IPS-NIHi7 (cell line): ENCODE data around the gene FCHSD2.
"Not testable (repeated sequence)": the region's sequence is repeated elsewhere in the genome, so short reads cannot be mapped to it uniquely, and the experiment has no call there.

ENCODE experiments used
- DNase-seq: peaks from one replicate; pipeline ENCODE4 v3.0.0; 2012; ENCODE audit warnings: mixed read lengths; ENCODE audit errors: extremely low spot score

The FCHSD2 gene

DNA sequence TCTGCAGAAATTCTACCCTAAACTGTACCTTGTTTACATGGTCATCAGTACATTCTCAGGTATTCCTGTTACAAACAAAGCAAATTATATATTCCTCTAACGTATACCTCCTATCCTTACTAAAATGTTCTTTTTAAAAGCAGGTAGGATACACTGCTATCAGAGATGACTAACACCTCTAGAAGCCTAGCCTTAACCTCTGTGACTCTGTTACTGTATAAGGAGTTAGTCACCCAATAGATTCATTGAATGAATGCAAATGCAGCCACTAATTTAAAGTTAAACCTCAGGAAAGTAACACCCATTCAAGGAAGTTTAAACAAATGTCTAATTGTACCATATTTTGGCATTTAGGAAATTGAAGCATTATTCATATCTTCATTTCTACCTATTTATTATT, 82.2 kb downstream of the FCHSD2 start:
- DNase-seq: no peak

DNA sequence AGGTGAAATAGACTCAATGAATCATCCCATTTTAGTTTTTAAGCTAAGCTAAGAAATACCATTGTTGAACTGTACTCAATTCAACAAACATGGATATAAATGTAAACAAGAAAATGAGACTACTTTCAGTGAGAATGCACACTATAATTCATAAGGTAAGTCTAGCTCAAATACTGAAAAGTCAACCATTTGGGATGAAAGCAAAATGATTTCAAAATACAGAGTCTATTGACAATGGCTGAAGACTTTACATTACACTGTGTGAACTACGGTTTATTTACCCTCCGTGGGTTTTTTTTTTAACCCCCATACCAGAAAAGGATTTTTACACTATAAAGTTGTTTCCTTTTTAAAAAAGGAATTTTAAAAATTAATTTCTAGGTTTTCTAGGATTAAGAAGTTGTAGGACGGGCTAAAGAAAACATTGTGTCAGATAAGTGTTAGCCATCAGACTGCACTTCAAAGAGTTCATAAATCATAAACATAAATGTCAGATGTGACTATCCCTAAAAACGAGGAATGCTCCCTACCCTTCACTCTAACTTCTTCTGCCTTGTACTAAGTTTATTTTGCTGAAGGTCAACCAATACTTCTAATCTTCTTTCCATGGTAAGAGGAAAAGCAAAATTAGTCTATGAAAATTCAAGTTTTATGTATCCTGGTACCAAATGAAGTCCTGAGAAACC, 83.0 kb downstream of the FCHSD2 start:
- no peak for DNase-seq

DNA sequence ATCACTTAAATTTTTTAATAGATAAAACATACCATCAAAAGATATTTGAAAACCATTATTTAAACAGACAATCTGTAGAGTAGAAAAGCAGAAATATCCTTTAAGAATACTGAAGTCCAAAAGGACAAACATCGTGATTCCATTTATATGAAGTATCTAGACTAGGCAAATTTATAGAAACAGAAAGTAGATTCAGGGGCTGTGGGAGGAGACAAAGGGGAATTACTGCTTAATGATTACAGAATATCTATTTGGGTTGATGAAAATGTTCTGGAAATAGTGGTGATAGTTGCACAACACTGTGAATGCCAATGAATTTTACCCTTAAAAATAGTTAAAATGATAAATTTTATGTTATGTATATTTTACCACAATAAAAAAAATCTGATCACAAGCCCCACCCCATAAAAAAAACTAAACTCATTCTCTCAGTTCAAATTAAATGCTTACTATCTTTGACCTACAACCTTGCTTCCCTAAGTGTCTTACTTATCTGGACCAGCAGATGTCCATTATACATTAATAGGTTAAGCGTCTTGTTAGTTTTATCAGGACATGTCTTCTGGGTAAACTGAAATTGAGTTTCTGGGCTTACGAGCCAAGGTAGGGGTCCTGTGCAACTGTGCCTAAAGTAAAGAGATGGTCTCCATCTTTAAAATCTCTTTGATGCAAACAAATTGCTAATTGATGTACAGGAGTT, 86.3 kb downstream of the FCHSD2 start:
- DNase-seq: no peak

DNA sequence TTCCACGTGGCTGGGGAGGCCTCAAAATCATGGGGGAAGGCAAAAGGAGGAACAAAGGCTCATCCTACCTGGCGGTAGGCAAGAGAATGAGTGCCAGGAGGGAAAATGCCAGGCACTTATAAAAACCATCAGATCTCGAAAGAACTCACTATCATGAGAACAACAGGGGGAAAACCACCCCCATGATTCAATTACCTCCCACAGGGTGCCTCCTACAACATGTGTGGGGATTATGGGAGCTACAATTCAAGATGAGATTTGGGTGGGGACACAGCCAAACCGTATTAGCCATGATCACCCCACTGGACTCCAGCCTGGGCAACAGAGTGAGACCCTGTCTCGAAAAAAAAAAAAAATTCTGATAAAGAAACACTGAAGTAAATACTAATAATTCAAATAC, 87.1 kb downstream of the FCHSD2 start:
- no peak for DNase-seq

DNA sequence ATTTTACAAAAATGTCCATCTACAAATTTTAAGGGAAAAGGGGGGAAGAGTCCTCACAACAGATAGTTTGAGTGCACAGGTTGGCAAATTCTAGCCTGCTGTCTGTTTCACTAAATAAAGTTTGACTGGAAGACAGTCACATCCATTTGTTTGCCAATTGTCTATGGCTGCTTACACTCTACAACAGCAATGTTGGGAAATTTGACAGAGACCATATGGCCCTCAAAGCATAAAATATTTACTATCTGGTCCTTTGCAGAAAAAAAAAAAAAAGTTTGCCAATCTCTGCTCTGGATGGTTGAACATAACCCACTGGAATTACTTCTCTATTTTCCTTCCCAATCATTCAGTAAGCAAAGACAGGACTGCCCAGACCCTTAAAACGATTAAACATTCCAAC, 88.2 kb downstream of the FCHSD2 start:
- no peak for DNase-seq

DNA sequence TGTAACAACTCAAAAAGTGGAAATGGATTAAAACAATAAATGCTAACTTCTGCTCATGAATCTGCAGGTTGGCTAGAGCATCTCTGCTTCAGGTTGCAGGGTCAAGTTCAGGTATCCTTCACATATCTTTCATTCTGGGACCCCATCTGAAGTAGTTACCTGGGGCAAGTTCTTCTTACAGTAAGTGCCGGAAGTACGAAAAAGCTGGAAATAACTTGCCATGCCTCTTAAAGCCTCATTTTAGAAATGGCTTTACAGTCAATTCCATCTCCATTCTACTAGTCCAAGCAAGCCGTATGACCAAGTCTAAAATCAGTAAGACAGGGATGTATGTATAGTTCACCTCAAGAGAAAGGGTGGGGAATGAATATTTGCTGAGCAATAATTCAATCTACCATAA, 93.7 kb downstream of the FCHSD2 start:
- DNase-seq: no peak

DNA sequence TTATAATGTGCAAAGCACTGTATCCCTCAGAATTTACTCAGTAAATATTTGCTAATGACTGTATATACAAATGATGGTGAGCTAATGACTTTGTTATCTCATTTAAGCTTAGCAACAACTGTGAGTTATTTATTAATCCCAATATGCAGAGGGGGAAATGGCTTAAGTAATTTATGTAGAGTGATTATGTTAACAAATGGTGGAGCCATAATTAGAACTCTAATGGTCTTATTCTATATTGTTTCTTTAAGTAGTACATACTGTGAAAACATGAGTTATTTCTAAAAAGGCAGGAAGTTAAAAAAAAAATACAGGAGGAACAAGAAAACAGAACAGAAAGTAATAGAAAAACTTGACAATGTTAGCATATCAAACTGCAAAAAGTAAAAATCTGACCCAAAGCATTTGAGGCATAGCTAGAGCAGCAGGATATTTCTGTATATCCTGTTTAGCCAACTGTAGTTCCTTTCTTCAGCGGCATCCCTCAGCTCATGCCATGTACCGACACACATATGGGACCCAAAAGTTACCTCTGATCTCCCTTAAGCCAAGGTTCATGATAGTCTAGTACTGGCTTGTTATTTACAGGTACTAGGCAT, 94.2 kb downstream of the FCHSD2 start:
- DNase-seq: no peak

DNA sequence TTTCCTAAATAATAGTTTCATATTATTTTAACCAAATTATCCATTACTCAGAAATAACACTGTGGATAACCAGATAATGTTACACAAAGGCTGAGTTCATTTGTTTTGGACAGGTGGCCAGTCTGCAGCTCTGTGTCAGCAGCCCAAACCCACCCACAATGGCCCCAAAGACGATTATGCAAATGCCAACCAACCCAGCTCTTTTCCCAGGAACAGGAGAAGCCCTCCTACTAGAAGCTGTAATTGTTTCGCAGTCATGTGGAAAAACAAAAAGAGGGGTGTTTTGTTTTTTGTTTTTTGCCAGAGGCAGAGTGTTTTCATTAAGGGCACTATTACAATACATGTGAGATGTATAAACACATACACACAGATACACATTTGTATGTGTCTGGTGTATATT, 102.1 kb downstream of the FCHSD2 start:
- peak; percentile 18 for DNase-seq

DNA sequence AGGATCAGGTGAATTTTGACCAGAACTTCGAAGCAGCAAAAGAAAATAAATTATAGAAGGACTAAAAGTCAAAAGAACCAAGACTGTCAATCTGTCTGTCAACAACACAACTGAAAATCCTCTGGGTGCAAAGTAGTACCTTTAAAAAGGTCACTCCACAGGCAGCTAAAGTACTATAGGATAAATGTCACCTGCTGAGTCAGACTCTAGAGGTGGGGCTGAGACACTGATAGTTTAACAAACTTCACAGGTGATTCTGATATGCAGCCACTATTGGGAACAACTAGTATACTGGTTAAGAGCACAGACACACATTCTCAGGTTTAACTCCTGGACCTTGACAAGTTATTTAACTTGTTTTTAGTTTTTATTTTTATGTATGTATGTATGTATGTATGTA, 107.3 kb downstream of the FCHSD2 start:
- DNase-seq: no peak

DNA sequence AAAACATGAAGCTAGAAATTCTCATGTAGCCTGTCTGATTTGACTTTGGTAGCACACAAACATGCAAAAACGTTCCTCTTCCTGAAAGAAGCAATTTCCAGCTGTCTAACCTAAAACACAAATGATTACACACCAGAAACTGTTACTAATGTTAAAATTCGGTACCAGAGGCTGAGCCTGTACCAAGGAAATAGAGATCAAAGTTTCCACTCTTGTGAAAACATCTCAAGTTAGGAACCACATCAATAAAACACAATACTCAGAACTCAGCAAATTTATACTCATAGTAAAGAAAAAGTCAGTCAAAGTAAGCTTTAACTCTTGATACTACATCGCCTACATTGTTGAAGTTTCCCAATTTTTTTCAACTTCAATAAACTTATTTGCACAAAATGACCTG, 107.8 kb downstream of the FCHSD2 start:
- DNase-seq: no peak

DNA sequence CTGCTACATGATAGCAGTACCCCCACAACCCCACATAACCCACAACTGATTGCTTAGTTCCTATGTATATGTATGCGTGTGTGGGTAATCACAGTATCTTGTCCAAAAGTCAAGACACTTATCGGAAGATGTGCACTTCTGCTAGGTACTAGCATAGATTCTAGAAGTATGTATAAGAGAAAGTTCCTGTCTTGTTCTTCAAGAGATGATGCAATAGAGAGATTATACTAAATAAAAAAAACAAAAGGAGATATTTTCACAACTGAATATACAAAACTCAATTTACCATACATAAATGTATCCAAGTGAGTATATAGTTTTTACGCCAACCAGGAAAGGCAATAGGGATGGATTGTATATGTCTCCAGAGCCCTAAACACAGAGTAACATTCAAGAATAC, 112.0 kb downstream of the FCHSD2 start:
- DNase-seq: no peak

DNA sequence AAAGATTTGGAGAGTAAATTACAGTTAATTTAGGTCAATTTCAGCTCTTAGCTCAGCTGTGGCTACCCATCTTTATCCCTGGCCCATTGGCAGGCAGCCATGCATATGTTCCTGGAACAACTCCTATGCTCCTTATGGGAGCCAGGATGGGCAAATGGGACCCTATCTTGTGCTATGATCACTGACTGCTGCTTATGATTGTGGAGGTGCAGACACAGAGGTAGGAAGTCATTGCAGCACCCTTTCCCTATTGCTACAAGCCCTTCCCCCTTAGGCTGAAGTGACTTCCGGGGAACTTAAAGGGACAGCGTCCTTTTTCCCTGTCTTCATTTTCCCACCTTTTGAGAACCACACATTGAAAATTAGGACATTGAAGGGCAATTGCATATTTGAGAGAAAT, 112.7 kb downstream of the FCHSD2 start:
- DNase-seq: no peak

DNA sequence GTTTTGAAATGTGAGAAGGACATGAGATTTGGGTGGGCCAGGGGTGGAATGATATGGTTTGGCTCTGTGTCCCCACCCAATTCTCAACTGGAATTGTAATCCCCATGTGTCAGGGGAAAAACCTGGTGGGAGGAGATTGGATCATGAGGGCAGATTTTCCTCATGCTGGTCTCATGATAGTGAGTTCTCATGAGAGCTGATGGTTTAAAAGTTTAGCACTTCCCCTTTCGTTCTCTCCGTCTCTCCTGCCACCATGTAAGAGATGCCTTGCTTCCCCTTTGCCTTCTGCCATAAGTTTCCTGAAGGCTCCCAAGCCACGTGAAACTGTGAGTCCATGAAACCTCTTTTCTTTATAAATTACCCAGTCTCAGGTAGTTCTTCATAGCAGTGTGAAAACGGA, 113.5 kb downstream of the FCHSD2 start:
- DNase-seq: no peak

DNA sequence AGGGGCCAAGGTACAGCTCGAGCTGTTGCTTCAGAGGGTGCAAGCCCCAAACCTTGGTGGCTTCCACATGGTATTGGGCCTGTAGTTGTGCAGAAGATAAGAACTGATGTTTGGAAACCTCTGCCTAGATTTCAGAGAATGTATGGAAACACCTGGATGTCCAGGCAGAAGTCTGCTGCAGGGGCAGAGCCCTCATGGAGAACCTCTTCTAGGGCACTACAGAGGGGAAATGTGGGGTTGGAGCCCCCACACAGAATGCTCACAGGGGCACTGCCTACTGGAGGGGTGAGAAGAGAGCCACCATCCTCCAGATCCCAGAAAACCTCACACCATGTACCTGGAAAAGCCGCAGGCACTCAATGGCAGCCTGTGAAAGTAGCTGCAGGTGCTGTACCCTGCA, 114.3 kb downstream of the FCHSD2 start:
- not testable (repeated sequence) for DNase-seq

DNA sequence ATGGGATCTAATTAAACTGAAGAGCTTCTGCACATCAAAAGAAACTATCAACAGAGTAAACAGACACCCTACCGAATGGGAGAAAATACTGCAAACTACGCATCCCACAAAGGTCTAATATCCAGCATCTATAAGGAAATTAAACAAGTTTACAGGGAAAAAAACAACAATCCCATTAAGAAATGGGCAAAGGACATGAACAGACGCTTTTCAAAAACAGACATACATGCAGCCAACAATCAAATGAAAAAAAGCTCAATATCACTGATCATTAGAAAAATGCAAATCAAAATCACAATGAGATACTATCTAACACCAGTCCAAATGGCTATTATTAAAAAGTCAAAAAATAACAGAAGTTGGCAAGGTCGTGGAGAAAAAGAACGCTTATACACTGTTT, 117.5 kb downstream of the FCHSD2 start:
- DNase-seq: no peak

DNA sequence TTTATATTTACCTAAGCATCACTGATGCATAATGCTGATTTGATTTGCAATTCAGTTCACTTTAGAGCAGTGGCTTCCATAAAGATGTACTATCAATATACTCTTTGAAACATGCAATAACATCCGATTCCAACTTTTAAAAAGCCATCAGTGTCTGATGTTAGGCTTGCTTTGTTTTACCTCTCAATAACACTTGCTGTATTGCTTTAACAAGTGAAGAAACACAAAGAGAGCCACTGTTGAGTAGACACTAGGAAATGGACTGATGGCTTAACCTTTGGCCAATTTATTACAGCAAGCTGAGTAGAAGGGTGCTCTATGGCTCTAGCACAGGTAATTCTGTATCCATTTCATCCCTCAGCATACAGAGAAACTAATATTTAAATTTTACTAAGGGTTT, 122.1 kb downstream of the FCHSD2 start:
- DNase-seq: no peak

DNA sequence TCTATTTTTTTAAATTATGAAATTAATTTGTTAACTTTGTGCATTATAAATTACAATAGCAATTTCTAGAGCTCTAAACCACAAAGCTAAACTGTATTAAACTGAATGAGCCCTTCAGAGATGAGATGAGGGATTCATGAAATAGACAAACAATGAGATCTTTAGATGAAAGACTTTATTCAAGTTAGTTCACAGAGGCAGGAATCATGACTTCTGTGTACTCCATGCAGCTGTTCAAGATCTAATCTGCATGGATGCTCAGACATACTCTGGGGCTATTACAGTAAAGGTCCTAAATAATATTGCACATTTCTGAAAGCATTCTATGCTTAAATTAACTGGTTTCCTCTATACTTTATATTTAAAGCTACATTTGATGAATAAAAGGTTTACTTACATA, 122.7 kb downstream of the FCHSD2 start:
- DNase-seq: no peak

DNA sequence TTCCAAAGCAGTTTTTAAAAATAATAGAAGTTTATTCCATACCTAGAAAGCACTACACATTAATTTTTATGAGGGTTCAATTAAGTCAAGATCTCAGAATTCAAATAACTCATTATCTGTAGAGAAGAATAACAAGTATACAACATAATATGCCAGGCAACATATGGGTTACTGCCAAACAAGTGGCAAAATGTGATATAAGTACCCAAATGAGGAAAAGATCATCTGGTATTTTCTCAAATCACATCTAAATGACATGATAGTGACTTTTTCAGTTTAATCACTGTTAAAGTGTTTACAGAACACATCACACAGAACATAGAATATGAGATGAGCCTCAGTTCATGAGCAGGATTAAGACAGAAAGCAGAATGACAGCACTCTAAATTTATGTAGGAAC, 123.3 kb downstream of the FCHSD2 start:
- DNase-seq: no peak

DNA sequence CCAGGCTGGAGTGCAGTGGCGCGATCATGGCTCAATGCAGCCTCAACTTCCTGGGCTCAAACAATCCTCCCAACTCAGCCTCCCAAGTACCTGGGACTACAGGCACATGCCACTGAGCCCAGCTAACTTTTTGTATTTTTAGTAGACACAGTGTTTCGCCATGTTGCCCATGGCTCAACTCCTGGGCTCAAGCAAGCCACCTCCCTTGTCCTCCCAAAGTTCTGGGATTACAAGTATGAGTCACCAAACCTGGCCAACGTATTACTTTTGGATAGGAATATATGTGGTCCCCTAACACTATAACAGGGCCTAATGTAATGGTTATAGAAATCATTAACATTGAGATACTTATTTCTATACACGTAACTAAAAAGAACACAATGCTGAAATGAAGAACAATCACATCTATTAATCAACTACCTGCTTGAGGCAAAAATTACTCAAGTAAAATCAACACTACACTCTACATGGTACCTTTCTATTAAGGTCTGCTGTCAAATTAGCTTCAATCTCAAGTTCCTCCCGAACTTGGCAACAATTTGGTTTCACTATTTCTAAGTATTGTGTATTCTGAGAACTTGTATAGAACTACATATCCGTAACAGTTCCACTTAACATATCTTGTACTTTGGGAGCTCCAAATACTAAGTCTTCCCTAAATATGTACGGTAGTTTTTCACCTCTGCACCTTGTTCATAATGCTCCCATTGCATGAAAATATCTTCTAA, 124.9 kb downstream of the FCHSD2 start:
- no peak for DNase-seq

DNA sequence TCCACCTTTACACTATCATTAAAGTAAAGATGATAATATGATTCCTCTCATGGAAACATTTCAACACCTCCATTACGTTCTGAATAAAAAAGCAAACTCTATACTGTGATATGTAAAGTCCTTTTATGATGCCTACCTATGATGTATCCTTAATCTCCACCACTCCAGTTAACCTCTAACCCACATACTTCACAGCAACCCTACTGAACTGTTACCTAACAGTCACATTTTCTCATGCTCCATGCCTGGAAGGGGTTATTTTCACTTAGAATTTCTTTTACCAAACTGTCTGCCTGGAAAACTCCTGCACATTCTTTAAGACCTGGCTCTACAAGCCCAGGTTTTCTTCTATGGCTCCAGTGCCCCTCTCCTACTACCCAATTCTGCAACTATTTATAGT, 129.1 kb downstream of the FCHSD2 start:
- DNase-seq: no peak

DNA sequence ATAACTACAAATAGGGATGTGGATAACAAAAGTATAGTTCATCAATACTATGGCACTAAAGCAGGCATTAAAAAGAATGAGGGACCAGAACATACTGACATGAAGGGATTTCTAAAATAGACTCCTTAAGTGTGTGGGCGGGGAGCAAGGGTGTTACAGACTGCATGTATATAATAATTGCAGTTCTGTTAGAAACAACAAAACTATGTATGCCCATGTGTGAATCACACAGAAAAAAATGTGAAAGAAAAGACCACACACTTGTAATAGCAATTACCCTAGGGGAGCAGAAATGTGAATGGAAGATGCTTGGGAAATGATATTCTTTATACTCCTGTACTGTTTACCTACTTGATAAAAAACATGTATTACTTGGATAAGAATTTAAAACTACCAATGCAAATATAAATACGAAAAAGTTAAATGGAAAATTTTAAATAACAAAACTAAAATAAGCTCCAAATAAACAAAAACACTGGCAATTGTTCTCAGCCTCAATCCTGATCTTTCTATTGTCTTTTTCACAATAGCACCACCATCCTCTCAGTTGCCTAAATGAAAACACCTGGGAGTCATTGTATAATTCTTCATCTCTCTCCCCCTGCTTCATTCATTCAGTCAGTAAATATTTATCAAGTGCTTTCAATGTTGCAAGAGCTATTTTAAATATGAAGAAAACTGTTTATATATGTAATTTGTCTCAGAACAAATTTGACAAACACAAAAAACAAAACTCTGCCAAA, 129.8 kb downstream of the FCHSD2 start:
- DNase-seq: no peak
